Gastrocnemius medialis (tissue), 4 donors: ENCODE measurements around the gene SSR2. TPM values are rescaled to one million over a fixed set of nuclear protein-coding genes. Genes with fewer than 3 reads are reported as not detected.

Experiments
- ATAC-seq, 2 donors: fragments of 150-250 bp; one replicate each; pipeline ENCODE4 v1.9.1; 2016
- DNase-seq, 2 donors: peaks; one replicate each; pipeline ENCODE4 v3.0.0-alpha.2; 2019
- H3K27ac ChIP-seq, 4 donors: fragments of 200-600 bp; sonication (generic); 1 replicate in 1 of 4; 2 replicates in 3 of 4; pipeline ENCODE4 v1.5.1; 2016 to 2018; ENCODE audit warnings: mild to moderate bottlenecking in 2 of 4, moderate library complexity in 1 of 4
- H3K27me3 ChIP-seq, 3 donors: fragments of 200-600 bp; sonication (generic) in 2 of 3; 1 replicate in 1 of 3; 2 replicates in 2 of 3; pipeline versions ENCODE4 v1.5.1 to v1.6.0; 2016 to 2019; ENCODE audit warnings: mild to moderate bottlenecking in 1 of 3, moderate library complexity in 1 of 3
- H3K36me3 ChIP-seq, 2 donors: fragments of 200-600 bp; sonication (generic) in 1 of 2; one replicate each; pipeline ENCODE4 v1.5.1; 2017 to 2018
- H3K4me1 ChIP-seq, 2 donors: fragments of 200-600 bp; sonication (generic) in 1 of 2; one replicate each; pipeline ENCODE4 v1.5.1; 2016 to 2017; ENCODE audit warnings: mild to moderate bottlenecking in 2 of 2
- H3K4me3 ChIP-seq, 4 donors: fragments of 200-600 bp; sonication (generic) in 3 of 4; 1 replicate in 1 of 4; 2 replicates in 3 of 4; pipeline ENCODE4 v1.5.1; 2016 to 2019; ENCODE audit warnings: mild to moderate bottlenecking in 2 of 4
- H3K9me3 ChIP-seq, 3 donors: fragments of 200-600 bp; sonication (generic) in 2 of 3; 1 replicate in 1 of 3; 2 replicates in 2 of 3; pipeline ENCODE4 v1.5.1; 2016 to 2019
- POLR2A ChIP-seq, 2 donors: fragments of 450-650 bp; IDR thresholded peaks; one replicate each; pipeline ENCODE4 v1.6.1; 2017; ENCODE audit warnings: antibody characterized with exemption in 2 of 2, mild to moderate bottlenecking in 2 of 2, moderate library complexity in 2 of 2
- in situ Hi-C, 4 donors: fragments of 200-750 bp; cut with MboI; loops; one replicate each; pipeline versions ENCODE4 v1.15.0 to v1.8.0; 2017; ENCODE audit warnings: low sequenced_read_pairs in 4 of 4
- intact Hi-C: fragments of 100-400 bp; cut with DNase I; formaldehyde crosslinking; loops from one replicate; pipeline ENCODE4 v1.15.1; 2023; ENCODE audit warnings: low total_unique reads
- total RNA-seq, 4 donors: library from RNA; depleted of rRNA; stranded (reverse); fragments of >200 nt; gene quantifications; one replicate each; pipeline versions ENCODE4 v1.1.0 to v1.2.3, GENCODE V29; 2016
- TF ChIP-seq, protein P1 (sequence below), 5 experiments: fragments of 450-650 bp in 3 of 5; fragments of 200-600 bp in 2 of 5; sonication (generic) in 2 of 5; IDR thresholded peaks in 4 of 5; conservative IDR thresholded peaks in 1 of 5; 1 replicate in 4 of 5; 2 replicates in 1 of 5; pipeline ENCODE4 v1.5.1; 2016 to 2019; ENCODE audit warnings: antibody characterized with exemption in 5 of 5, mild to moderate bottlenecking in 3 of 5, moderate library complexity in 3 of 5

The SSR2 gene
- total RNA-seq, 4 donors from 2014 or later: 70.6 to 118 (median 108) TPM

DNA sequence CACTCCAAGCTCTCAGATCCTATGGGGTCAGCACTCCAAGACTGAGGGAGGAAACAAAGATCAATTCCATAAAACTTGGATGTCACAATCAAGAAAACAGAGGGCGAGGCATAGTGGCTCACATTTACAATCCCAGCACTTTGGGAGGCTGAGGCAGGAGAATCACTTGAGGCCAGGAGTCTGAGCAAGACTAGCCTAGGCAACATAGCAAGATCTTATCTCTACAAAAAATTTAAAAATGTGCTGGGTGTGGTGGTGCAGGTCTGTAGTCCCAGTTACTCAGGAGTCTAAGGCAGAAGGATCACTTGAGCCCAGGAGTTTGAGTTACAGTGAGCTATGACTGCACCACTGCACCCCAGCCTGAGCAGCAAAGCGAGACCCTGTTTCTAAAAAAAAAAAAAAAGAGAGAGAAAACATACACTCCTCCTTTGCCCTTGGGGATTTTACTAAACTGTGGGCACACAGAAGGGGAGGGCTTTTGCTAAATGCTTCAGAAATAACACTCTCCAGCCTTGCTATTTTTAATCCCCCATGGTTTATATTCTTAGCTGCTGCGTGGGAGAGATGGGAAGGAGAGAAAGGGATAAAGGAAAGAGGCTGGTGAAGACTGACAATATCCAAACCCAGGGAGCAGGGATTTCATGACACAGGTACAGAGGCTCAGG is 60.5 kb downstream of the SSR2 start:
- DNase-seq: no peak
- in situ Hi-C loops (no loop called here), intact Hi-C loops (no loop called here)
- Histone ChIP-seq H3K4me1 (peaks cover 25 to 35% of the 10 kb centered on the region in 2 donors), H3K9me3 (no peaks in the 10 kb centered on the region), H3K36me3 (peaks cover 0 to 88% of the 10 kb centered on the region in 2 donors), H3K27ac (peak overlapping the region; percentile 57 to 77 (median 74)), H3K4me3 (no peak overlapping the region), H3K27me3 (no peaks in the 10 kb centered on the region)
- TF ChIP-seq, protein P1, sequence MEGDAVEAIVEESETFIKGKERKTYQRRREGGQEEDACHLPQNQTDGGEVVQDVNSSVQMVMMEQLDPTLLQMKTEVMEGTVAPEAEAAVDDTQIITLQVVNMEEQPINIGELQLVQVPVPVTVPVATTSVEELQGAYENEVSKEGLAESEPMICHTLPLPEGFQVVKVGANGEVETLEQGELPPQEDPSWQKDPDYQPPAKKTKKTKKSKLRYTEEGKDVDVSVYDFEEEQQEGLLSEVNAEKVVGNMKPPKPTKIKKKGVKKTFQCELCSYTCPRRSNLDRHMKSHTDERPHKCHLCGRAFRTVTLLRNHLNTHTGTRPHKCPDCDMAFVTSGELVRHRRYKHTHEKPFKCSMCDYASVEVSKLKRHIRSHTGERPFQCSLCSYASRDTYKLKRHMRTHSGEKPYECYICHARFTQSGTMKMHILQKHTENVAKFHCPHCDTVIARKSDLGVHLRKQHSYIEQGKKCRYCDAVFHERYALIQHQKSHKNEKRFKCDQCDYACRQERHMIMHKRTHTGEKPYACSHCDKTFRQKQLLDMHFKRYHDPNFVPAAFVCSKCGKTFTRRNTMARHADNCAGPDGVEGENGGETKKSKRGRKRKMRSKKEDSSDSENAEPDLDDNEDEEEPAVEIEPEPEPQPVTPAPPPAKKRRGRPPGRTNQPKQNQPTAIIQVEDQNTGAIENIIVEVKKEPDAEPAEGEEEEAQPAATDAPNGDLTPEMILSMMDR (IDR thresholded peaks at IDR 0.05 in 4 of 5, conservative IDR thresholded peaks at IDR 0.05 in 1 of 5): no peak
- no peak for TF ChIP-seq POLR2A (IDR thresholded peaks at IDR 0.05)
- ATAC-seq: peak in 1 of 2 donors; percentile 20

Other genes with a start within 250 kb of the SSR2 start
- gene GON4L, start 163.7 kb downstream of the SSR2 start, total RNA-seq: 10 to 100 TPM; 17.2 to 36.1 (median 19.9) TPM
- gene SYT11, start 161.4 kb downstream of the SSR2 start, total RNA-seq: 1 to 10 TPM; 2.4 to 5.3 (median 3.1) TPM
- 10 to 100 TPM in 3 of 4 donors, 1 to 10 TPM in 1; 9.6 to 16.8 (median 15.2) TPM for gene RIT1, start 109.6 kb downstream of the SSR2 start, total RNA-seq
- gene KHDC4, start 86.5 kb downstream of the SSR2 start, total RNA-seq: 10 to 100 TPM; 18.2 to 46.3 (median 26.3) TPM
- not detected for gene RXFP4, start 79.3 kb downstream of the SSR2 start, total RNA-seq
- gene ARHGEF2, start 42.4 kb downstream of the SSR2 start, total RNA-seq: 10 to 100 TPM; 13.6 to 27.3 (median 26.4) TPM
- 10 to 100 TPM; 42.3 to 60.1 (median 46.0) TPM for gene UBQLN4, start 32.8 kb upstream of the SSR2 start, total RNA-seq
- 10 to 100 TPM; 51.5 to 82.7 (median 72.6) TPM for gene LAMTOR2, start 33.8 kb upstream of the SSR2 start, total RNA-seq
- 1 to 10 TPM in 1 of 4 donors, not detected in 3; 1.2 TPM for gene RAB25, start 40.2 kb upstream of the SSR2 start, total RNA-seq
- gene MEX3A, start 61.5 kb upstream of the SSR2 start, total RNA-seq: not detected
- gene LMNA, start 93.8 kb upstream of the SSR2 start, total RNA-seq: 100 to 1,000 TPM; 143 to 244 (median 220) TPM
- 1 to 10 TPM in 2 of 4 donors, under 1 TPM in 2; 0.29 to 2.4 (median 1.2) TPM for gene SEMA4A, start 132.6 kb upstream of the SSR2 start, total RNA-seq
- gene SLC25A44, start 173.2 kb upstream of the SSR2 start, total RNA-seq: 10 to 100 TPM in 3 of 4 donors, 1 to 10 TPM in 1; 9.2 to 19.5 (median 18.5) TPM
- 100 to 1,000 TPM in 2 of 4 donors, 10 to 100 TPM in 2; 73.3 to 119 (median 89.9) TPM for gene PMF1, start 192.1 kb upstream of the SSR2 start, total RNA-seq
- not detected for gene BGLAP, start 221.2 kb upstream of the SSR2 start, total RNA-seq
- gene PAQR6, start 227.1 kb upstream of the SSR2 start, total RNA-seq: under 1 TPM in 2 of 4 donors, not detected in 2; 0.16 to 0.46 TPM